ENCODE data around the gene TPRG1.

GRCh38 chr3:189305412-189305811, 133.6 kb downstream of the TPRG1 start:
- no peak for TF ChIP-seq SMAD3 (CRISPR knock-in tag; IDR thresholded peaks at IDR 0.05; ENCODE audit: borderline replicate concordance)
- no peak for TF ChIP-seq ZNF121 (CRISPR knock-in tag; IDR thresholded peaks at IDR 0.05)
- TF ChIP-seq CTCF (IDR thresholded peaks at IDR 0.05), result no peak
- TF ChIP-seq USF2 (CRISPR knock-in tag; IDR thresholded peaks at IDR 0.05), result no peak
